Trophoblast cell (in vitro differentiated cells and primary cell): ENCODE data around the gene RARA.
A peak's percentile ranks its signal among the peaks of the same experiment; 100 is the strongest.

Source experiments
- DNase-seq, 2 donors: peaks; one replicate each; pipeline ENCODE4 v3.0.0-alpha.2; 2016
- H2AFZ ChIP-seq: 2 replicates; pipeline ENCODE4 v1.6.1; 2013; ENCODE audit warnings: low read length, moderate library complexity, mild to moderate bottlenecking; ENCODE audit not compliant: insufficient read depth, poor library complexity
- H2AK5ac ChIP-seq: 2 replicates; pipeline ENCODE4 v1.6.1; 2013; ENCODE audit warnings: mild to moderate bottlenecking, low read length
- H2BK120ac ChIP-seq: 2 replicates; pipeline ENCODE4 v1.6.1; 2013; ENCODE audit warnings: low read length, mild to moderate bottlenecking, moderate library complexity; ENCODE audit not compliant: insufficient read depth, poor library complexity
- H2BK12ac ChIP-seq: 2 replicates; pipeline ENCODE4 v1.6.1; 2013; ENCODE audit warnings: mild to moderate bottlenecking, low read length, moderate library complexity
- H2BK5ac ChIP-seq: 2 replicates; pipeline ENCODE4 v1.6.1; 2013; ENCODE audit warnings: low read length, low read depth, moderate library complexity, mild to moderate bottlenecking; ENCODE audit not compliant: poor library complexity
- H3K14ac ChIP-seq: 2 replicates; pipeline ENCODE4 v1.6.1; 2013; ENCODE audit warnings: mild to moderate bottlenecking, low read length
- H3K18ac ChIP-seq: 2 replicates; pipeline ENCODE4 v1.6.1; 2013; ENCODE audit warnings: mild to moderate bottlenecking, low read length
- H3K23ac ChIP-seq: 2 replicates; pipeline ENCODE4 v1.6.1; 2013; ENCODE audit warnings: low read length
- H3K27ac ChIP-seq: 2 replicates; pipeline ENCODE4 v1.5.1; 2013; ENCODE audit warnings: low read depth, mild to moderate bottlenecking, inconsistent platforms, low read length, moderate library complexity
- H3K27me3 ChIP-seq: 2 replicates; pipeline ENCODE4 v1.6.1; 2013; ENCODE audit warnings: inconsistent platforms, mild to moderate bottlenecking, low read length, moderate library complexity; ENCODE audit not compliant: insufficient read depth
- H3K36me3 ChIP-seq, 2 experiments: 1 replicate in 1 of 2; 2 replicates in 1 of 2; pipeline ENCODE4 v1.6.1; 2013; ENCODE audit warnings: low read length in 2 of 2, mild to moderate bottlenecking in 2 of 2, moderate library complexity in 1 of 2; ENCODE audit not compliant: insufficient read depth in 2 of 2, control insufficient read depth in 1 of 2
- H3K4ac ChIP-seq: 2 replicates; pipeline ENCODE4 v1.6.1; 2013; ENCODE audit warnings: low read depth, mild to moderate bottlenecking, low read length, moderate library complexity
- H3K4me1 ChIP-seq, 2 experiments: 1 replicate in 1 of 2; 2 replicates in 1 of 2; pipeline ENCODE4 v1.6.1; 2013; ENCODE audit warnings: low read length in 2 of 2, mild to moderate bottlenecking in 2 of 2, moderate library complexity in 1 of 2; ENCODE audit not compliant: insufficient read depth in 2 of 2, control insufficient read depth in 1 of 2
- H3K4me2 ChIP-seq: 2 replicates; pipeline ENCODE4 v1.6.1; 2013; ENCODE audit warnings: inconsistent platforms, mild to moderate bottlenecking, low read length, moderate library complexity
- H3K4me3 ChIP-seq: 2 replicates; pipeline ENCODE4 v1.5.1; 2013; ENCODE audit warnings: mild to moderate bottlenecking, low read depth, low read length, inconsistent platforms
- H3K79me1 ChIP-seq: one replicate; pipeline ENCODE4 v1.6.1; 2013; ENCODE audit warnings: low read length
- H3K79me2 ChIP-seq: 2 replicates; pipeline ENCODE4 v1.6.1; 2013; ENCODE audit warnings: low read length, mild to moderate bottlenecking; ENCODE audit not compliant: control insufficient read depth, insufficient read depth, poor library complexity
- H3K9ac ChIP-seq: 2 replicates; pipeline ENCODE4 v1.6.1; 2013; ENCODE audit warnings: mild to moderate bottlenecking, low read length
- H3K9me3 ChIP-seq: 2 replicates; pipeline ENCODE4 v1.6.1; 2013; ENCODE audit warnings: low read depth, mild to moderate bottlenecking, control low read depth, inconsistent platforms, low read length; ENCODE audit not compliant: insufficient read depth
- H4K12ac ChIP-seq: 2 replicates; pipeline ENCODE4 v1.6.1; 2013; ENCODE audit warnings: low read depth, mild to moderate bottlenecking, low read length, moderate library complexity
- H4K8ac ChIP-seq: 2 replicates; pipeline ENCODE4 v1.6.1; 2013; ENCODE audit warnings: low read depth, mild to moderate bottlenecking, low read length, moderate library complexity
- H4K91ac ChIP-seq: one replicate; pipeline ENCODE4 v1.6.1; 2013; ENCODE audit warnings: low read depth, mild to moderate bottlenecking, low read length, moderate library complexity
- WGBS: extraction: QIAGEN DNeasy Blood & Tissue Kit; methylation state at CpG from one replicate; pipeline ENCODE4 v1.1.7; 2013; ENCODE audit warnings: missing lambda C conversion rate; ENCODE audit not compliant: insufficient read length, insufficient coverage; ENCODE audit errors: extremely low coverage; 5-methylcytosine and 5-hydroxymethylcytosine counted together

Gene RARA

GRCh38 chr17:40323391-40324381 is 14.7 kb downstream of the RARA start:
- H3K14ac ChIP-seq, result no peak overlapping the region
- H3K18ac ChIP-seq, result peak overlapping the region; percentile 38
- H3K4me3 ChIP-seq, result no peak overlapping the region
- DNase-seq, result no peak
- H3K27ac ChIP-seq, result no peak overlapping the region
- H3K79me2 ChIP-seq, result no peaks in the 10 kb centered on the region
- H3K36me3 ChIP-seq, result no peaks in the 10 kb centered on the region
- no peak overlapping the region for H2BK120ac ChIP-seq
- H2AFZ ChIP-seq, result no peak overlapping the region
- H3K4ac ChIP-seq, result no peak overlapping the region
- H2BK12ac ChIP-seq, result no peak overlapping the region
- no peak overlapping the region for H4K91ac ChIP-seq
- H4K12ac ChIP-seq, result no peak overlapping the region
- no peak overlapping the region for H3K9ac ChIP-seq
- H3K79me1 ChIP-seq, result peaks cover under 1% of the 10 kb centered on the region
- no peak overlapping the region for H2AK5ac ChIP-seq
- H2BK5ac ChIP-seq, result no peak overlapping the region
- H3K4me2 ChIP-seq, result no peak overlapping the region
- H3K27me3 ChIP-seq, result no peaks in the 10 kb centered on the region
- no peak overlapping the region for H3K23ac ChIP-seq
- no CpG with 5 or more reads among the region's 10 CpGs for WGBS
- peaks cover 13 to 20% of the 10 kb centered on the region in 2 experiments for H3K4me1 ChIP-seq
- no peaks in the 10 kb centered on the region for H3K9me3 ChIP-seq
- H4K8ac ChIP-seq, result no peak overlapping the region

GRCh38 chr17:40325156-40326013 is 16.4 kb downstream of the RARA start:
- Histone ChIP-seq H4K12ac (no peak overlapping the region), H3K14ac (no peak overlapping the region), H3K4ac (no peak overlapping the region), H3K4me3 (no peak overlapping the region), H4K91ac (no peak overlapping the region), H3K18ac (no peak overlapping the region), H3K9ac (no peak overlapping the region), H2BK120ac (no peak overlapping the region), H3K9me3 (no peaks in the 10 kb centered on the region), H2AK5ac (no peak overlapping the region), H3K79me2 (no peaks in the 10 kb centered on the region), H3K4me2 (no peak overlapping the region), H2BK12ac (no peak overlapping the region), H3K23ac (no peak overlapping the region), H3K27ac (no peak overlapping the region), H2BK5ac (no peak overlapping the region), H3K4me1 (peaks cover 9 to 14% of the 10 kb centered on the region in 2 experiments), H2AFZ (no peak overlapping the region), H4K8ac (no peak overlapping the region), H3K36me3 (no peaks in the 10 kb centered on the region), H3K27me3 (no peaks in the 10 kb centered on the region), H3K79me1 (no peaks in the 10 kb centered on the region)
- DNase-seq, result no peak
- WGBS, result no CpG with 5 or more reads among the region's 13 CpGs

GRCh38 chr17:40326014-40326831 is 17.2 kb downstream of the RARA start:
- no peak overlapping the region for H3K14ac ChIP-seq
- H2BK5ac ChIP-seq, result no peak overlapping the region
- H2AK5ac ChIP-seq, result no peak overlapping the region
- H3K9ac ChIP-seq, result no peak overlapping the region
- no peak overlapping the region for H3K4ac ChIP-seq
- no peak overlapping the region for H2BK120ac ChIP-seq
- no peak overlapping the region for H4K8ac ChIP-seq
- no peak overlapping the region for H4K91ac ChIP-seq
- no CpG with 5 or more reads among the region's 17 CpGs for WGBS
- peaks cover 3 to 6% of the 10 kb centered on the region in 2 experiments for H3K36me3 ChIP-seq
- no peaks in the 10 kb centered on the region for H3K9me3 ChIP-seq
- H3K4me2 ChIP-seq, result no peak overlapping the region
- DNase-seq, result no peak
- H3K4me3 ChIP-seq, result no peak overlapping the region
- H3K79me2 ChIP-seq, result no peaks in the 10 kb centered on the region
- no peak overlapping the region for H3K23ac ChIP-seq
- no peaks in the 10 kb centered on the region for H3K79me1 ChIP-seq
- H3K18ac ChIP-seq, result no peak overlapping the region
- H3K27me3 ChIP-seq, result no peaks in the 10 kb centered on the region
- H3K4me1 ChIP-seq, result peaks cover 9 to 14% of the 10 kb centered on the region in 2 experiments
- H4K12ac ChIP-seq, result no peak overlapping the region
- no peak overlapping the region for H3K27ac ChIP-seq
- no peak overlapping the region for H2BK12ac ChIP-seq
- no peak overlapping the region for H2AFZ ChIP-seq

- peaks cover 9 to 18% of the 10 kb centered on the region in 2 experiments for H3K4me1 ChIP-seq
- H2BK120ac ChIP-seq, result no peak overlapping the region
- no peaks in the 10 kb centered on the region for H3K79me1 ChIP-seq
- no peak overlapping the region for H4K8ac ChIP-seq
- H3K79me2 ChIP-seq, result no peaks in the 10 kb centered on the region
- no peak for DNase-seq
- H4K91ac ChIP-seq, result no peak overlapping the region
- H3K4me3 ChIP-seq, result no peak overlapping the region
- WGBS, result no CpG with 5 or more reads among the region's 1 CpG
- no peak overlapping the region for H4K12ac ChIP-seq
- H2BK5ac ChIP-seq, result no peak overlapping the region
- H2AFZ ChIP-seq, result no peak overlapping the region
- no peak overlapping the region for H2BK12ac ChIP-seq
- H3K27ac ChIP-seq, result no peak overlapping the region
- no peak overlapping the region for H3K4ac ChIP-seq
- H3K36me3 ChIP-seq, result peaks cover 5 to 11% of the 10 kb centered on the region in 2 experiments
- H3K9ac ChIP-seq, result no peak overlapping the region
- H2AK5ac ChIP-seq, result no peak overlapping the region
- H3K9me3 ChIP-seq, result no peaks in the 10 kb centered on the region
- no peak overlapping the region for H3K4me2 ChIP-seq
- H3K27me3 ChIP-seq, result no peaks in the 10 kb centered on the region
- H3K18ac ChIP-seq, result no peak overlapping the region
- no peak overlapping the region for H3K14ac ChIP-seq
- H3K23ac ChIP-seq, result no peak overlapping the region
These were observed 17.8 kb downstream of the RARA start for GRCh38 chr17:40326832-40327199.
